ENCODE data around the gene ZNF552. TPM values are rescaled to one million over a fixed set of nuclear protein-coding genes. Genes with fewer than 3 reads are reported as not detected.
"Not testable (repeated sequence)": the region's sequence is repeated elsewhere in the genome, so short reads cannot be mapped to it uniquely, and the experiment has no call there.

The ZNF552 gene
- total RNA-seq, 1 experiment from 2014 or later = 9.2 TPM

GRCh38 chr19:57854117-57854516 is 39.4 kb upstream of the ZNF552 start:
- H3K79me1 ChIP-seq (ENCODE audit: insufficient read depth, low read depth, low read length, poor library complexity, severe bottlenecking); DNase-seq; H3K4me2 ChIP-seq (ENCODE audit: insufficient read depth, insufficient read length, low read length); H2BK5ac ChIP-seq (ENCODE audit: insufficient read length, low read length); H3K23me2 ChIP-seq (ENCODE audit: insufficient read length, low read depth, low read length, poor library complexity, severe bottlenecking); H2AFZ ChIP-seq (ENCODE audit: low read length); H3K56ac ChIP-seq (ENCODE audit: insufficient read length, low read depth, low read length); H3K14ac ChIP-seq (ENCODE audit: insufficient read depth, low read length); H3K9me3 ChIP-seq (ENCODE audit: control insufficient read depth, low read depth, low read length); H2BK120ac ChIP-seq (ENCODE audit: low read depth, low read length, poor library complexity, severe bottlenecking); H2BK20ac ChIP-seq (ENCODE audit: low read depth, low read length, poor library complexity, severe bottlenecking); H3K27ac Mint-ChIP-seq; H4K91ac ChIP-seq (ENCODE audit: insufficient read length, low read depth, low read length); H2BK12ac ChIP-seq (ENCODE audit: insufficient read length, low read depth, low read length); H3K79me2 ChIP-seq (ENCODE audit: insufficient read depth, low read length); H3K23ac ChIP-seq (ENCODE audit: insufficient read length, low read depth, low read length); H3K4me1 ChIP-seq (ENCODE audit: insufficient read depth, low read length); H3K4ac ChIP-seq (ENCODE audit: low read depth, low read length); H2BK15ac ChIP-seq (ENCODE audit: low read depth, low read length); H3K4me3 Mint-ChIP-seq; H4K5ac ChIP-seq (ENCODE audit: insufficient read length, low read depth, low read length); H3K9me3 Mint-ChIP-seq; H3K27me3 ChIP-seq (ENCODE audit: insufficient read depth, low read length); H3K27ac ChIP-seq (ENCODE audit: insufficient read length, low read depth, low read length); H3K9ac ChIP-seq (ENCODE audit: extremely low read depth, insufficient read length, low read length); H3K27me3 Mint-ChIP-seq (ENCODE audit: low read depth); H4K8ac ChIP-seq (replicated peaks; ENCODE audit: insufficient read length, low read depth, low read length); H3T11ph ChIP-seq (ENCODE audit: low read length); H3K18ac ChIP-seq (ENCODE audit: insufficient read length, low read depth, low read length); H2AK5ac ChIP-seq (ENCODE audit: insufficient read length, low read length); H4K20me1 ChIP-seq (ENCODE audit: control insufficient read depth, insufficient read depth, insufficient read length): not testable (repeated sequence)
- WGBS (ENCODE audit: extremely low coverage, insufficient read length, low lambda C conversion rate) = no CpG with 5 or more reads among the region's 2 CpGs
- Mint-ChIP-seq H3K4me1 (peaks cover 18 to 20% of the 10 kb centered on the region in 2 experiments), H3K36me3 (ENCODE audit: insufficient read depth in 1 of 3, low read depth in 3 of 3) (peaks cover 58 to 61% (median 60%) of the 10 kb centered on the region in 3 experiments)

DNA sequence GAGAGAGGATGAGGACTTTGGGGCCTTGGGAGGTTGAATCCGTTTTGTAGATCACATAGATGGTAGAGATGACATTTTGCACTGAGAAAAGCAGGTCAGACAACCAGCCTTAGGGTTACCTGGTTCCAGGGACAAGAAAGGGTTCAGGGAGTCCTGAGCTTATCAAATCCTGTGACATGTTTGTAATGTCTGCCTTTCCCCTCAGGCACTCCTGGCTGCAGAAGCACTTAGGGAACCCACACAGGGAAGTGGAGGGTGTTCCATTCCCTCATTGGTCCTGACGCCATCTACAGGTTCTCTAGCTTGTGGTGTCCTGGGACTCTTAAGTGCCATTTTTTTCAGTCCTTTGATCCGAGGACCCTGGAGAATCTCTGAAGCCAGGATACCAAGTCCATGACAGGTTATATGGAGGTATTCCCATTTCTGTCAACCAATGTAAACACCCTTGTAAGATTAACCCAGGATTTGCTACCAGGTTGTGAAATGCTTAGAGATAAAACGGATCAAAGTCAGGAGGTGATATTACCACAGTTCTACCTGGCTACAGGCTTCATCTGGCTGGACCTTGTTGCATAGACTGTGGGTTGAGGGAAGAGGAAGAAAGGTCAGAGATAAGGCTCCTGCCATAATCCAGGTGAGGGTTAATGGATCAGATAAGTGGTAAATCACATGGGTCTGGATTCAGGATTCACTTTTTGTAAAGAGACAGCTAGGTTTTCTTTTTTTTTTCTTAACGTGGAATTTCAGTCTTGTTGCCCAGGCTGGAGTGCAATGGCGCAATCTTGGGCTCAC is 37.3 kb upstream of the ZNF552 start:
- no CpG with 5 or more reads among the region's 6 CpGs for WGBS (ENCODE audit: extremely low coverage, insufficient read length, low lambda C conversion rate)
- H3K4ac ChIP-seq (ENCODE audit: low read depth, low read length); H3K27me3 Mint-ChIP-seq (ENCODE audit: low read depth); H2BK12ac ChIP-seq (ENCODE audit: insufficient read length, low read depth, low read length); H3K27ac ChIP-seq (ENCODE audit: insufficient read length, low read depth, low read length); H3K79me2 ChIP-seq (ENCODE audit: insufficient read depth, low read length); H4K91ac ChIP-seq (ENCODE audit: insufficient read length, low read depth, low read length); H3K14ac ChIP-seq (ENCODE audit: insufficient read depth, low read length); H4K20me1 ChIP-seq (ENCODE audit: control insufficient read depth, insufficient read depth, insufficient read length); H3K56ac ChIP-seq (ENCODE audit: insufficient read length, low read depth, low read length); H2AK5ac ChIP-seq (ENCODE audit: insufficient read length, low read length); H2BK5ac ChIP-seq (ENCODE audit: insufficient read length, low read length); H4K5ac ChIP-seq (ENCODE audit: insufficient read length, low read depth, low read length); H4K8ac ChIP-seq (replicated peaks; ENCODE audit: insufficient read length, low read depth, low read length); H2AFZ ChIP-seq (ENCODE audit: low read length); H3K79me1 ChIP-seq (ENCODE audit: insufficient read depth, low read depth, low read length, poor library complexity, severe bottlenecking); H3K9me3 ChIP-seq (ENCODE audit: control insufficient read depth, low read depth, low read length); H3K18ac ChIP-seq (ENCODE audit: insufficient read length, low read depth, low read length); H3K9me3 Mint-ChIP-seq; H3K27me3 ChIP-seq (ENCODE audit: insufficient read depth, low read length); DNase-seq; H3T11ph ChIP-seq (ENCODE audit: low read length); H2BK20ac ChIP-seq (ENCODE audit: low read depth, low read length, poor library complexity, severe bottlenecking); H2BK120ac ChIP-seq (ENCODE audit: low read depth, low read length, poor library complexity, severe bottlenecking); H3K23ac ChIP-seq (ENCODE audit: insufficient read length, low read depth, low read length); H3K23me2 ChIP-seq (ENCODE audit: insufficient read length, low read depth, low read length, poor library complexity, severe bottlenecking); H3K4me2 ChIP-seq (ENCODE audit: insufficient read depth, insufficient read length, low read length); H3K4me1 ChIP-seq (ENCODE audit: insufficient read depth, low read length); H2BK15ac ChIP-seq (ENCODE audit: low read depth, low read length); H3K9ac ChIP-seq (ENCODE audit: extremely low read depth, insufficient read length, low read length): not testable (repeated sequence)
- Mint-ChIP-seq H3K4me1 (peaks cover 18 to 21% of the 10 kb centered on the region in 2 experiments), H3K27ac (peak overlapping the region in 1 of 3 experiments; percentile 44; a peak in 1 of 7 replicates), H3K36me3 (ENCODE audit: insufficient read depth in 1 of 3, low read depth in 3 of 3) (peaks cover 44 to 46% (median 45%) of the 10 kb centered on the region in 3 experiments), H3K4me3 (peak overlapping the region in 1 of 2 experiments; percentile 94; a peak in 1 of 5 replicates)

Measured in H9 (cell line).